Hematopoietic multipotent progenitor cell treated with erythropoietin and hydrocortisone succinate and interleukin-3 and kit ligand, for 15 days (in vitro differentiated cells): ENCODE results near the gene CELF2.
"Not testable (repeated sequence)": the region's sequence is repeated elsewhere in the genome, so short reads cannot be mapped to it uniquely, and the experiment has no call there.

ENCODE experiments used
- DNase-seq: peaks from one replicate; pipeline ENCODE4 v3.0.0-alpha.2; 2015; ENCODE audit warnings: low spot score

CELF2 gene

GRCh38 chr10:11017570-11018431, at the start of gene CELF2:
TSS of gene CELF2 (plus strand) at chr10:11017872. CDS start at chr10:11018090, 218 bp downstream.
- no peak for DNase-seq

GRCh38 chr10:10968257-10968588, 49.4 kb upstream of the CELF2 start:
- no peak for DNase-seq

- DNase-seq: no peak
Measured at GRCh38 chr10:10973310-10973709, 44.4 kb upstream of the CELF2 start.

GRCh38 chr10:10975647-10976046, 42.0 kb upstream of the CELF2 start:
- no peak for DNase-seq

- DNase-seq: no peak
Measured at GRCh38 chr10:10976652-10977051, 41.0 kb upstream of the CELF2 start.

GRCh38 chr10:10977226-10977956, 40.3 kb upstream of the CELF2 start:
- DNase-seq: no peak

- DNase-seq: no peak
Measured at GRCh38 chr10:10977978-10978377, 39.7 kb upstream of the CELF2 start.

- no peak for DNase-seq
Measured at GRCh38 chr10:10985361-10985760, 32.3 kb upstream of the CELF2 start.

GRCh38 chr10:10986606-10987005, 31.1 kb upstream of the CELF2 start:
- no peak for DNase-seq

GRCh38 chr10:10987111-10987510, 30.6 kb upstream of the CELF2 start:
- no peak for DNase-seq

- no peak for DNase-seq
Measured at GRCh38 chr10:10989669-10990068, 28.0 kb upstream of the CELF2 start.

- no peak for DNase-seq
Measured at GRCh38 chr10:10991144-10991543, 26.5 kb upstream of the CELF2 start.

GRCh38 chr10:10992072-10992471, 25.6 kb upstream of the CELF2 start:
- no peak for DNase-seq

- DNase-seq: no peak
Measured at GRCh38 chr10:10992961-10993714, 24.5 kb upstream of the CELF2 start.

- no peak for DNase-seq
Measured at GRCh38 chr10:10993785-10994184, 23.9 kb upstream of the CELF2 start.

- DNase-seq: no peak
Measured at GRCh38 chr10:10994360-10994759, 23.3 kb upstream of the CELF2 start.

- DNase-seq: no peak
Measured at GRCh38 chr10:10995120-10995519, 22.6 kb upstream of the CELF2 start.

GRCh38 chr10:10996966-10997620, 20.6 kb upstream of the CELF2 start:
- no peak for DNase-seq

- DNase-seq: not testable (repeated sequence)
Measured at GRCh38 chr10:10999501-10999900, 18.2 kb upstream of the CELF2 start.

- DNase-seq: no peak
Measured at GRCh38 chr10:11002485-11002884, 15.2 kb upstream of the CELF2 start.

GRCh38 chr10:11002916-11003315, 14.8 kb upstream of the CELF2 start:
- no peak for DNase-seq

GRCh38 chr10:11003679-11004078, 14.0 kb upstream of the CELF2 start:
- DNase-seq: no peak
